HG03045 (cell line): ENCODE measurements around the gene MS4A12.
"Not testable (repeated sequence)": the region's sequence is repeated elsewhere in the genome, so short reads cannot be mapped to it uniquely, and the experiment has no call there.

Source experiments
- ATAC-seq: cut with Tn5 transposase; IDR thresholded peaks from one replicate; pipeline ENCODE4 v1.9.1; 2021; ENCODE audit warnings: mild to moderate bottlenecking, moderate library complexity; ENCODE audit not compliant: unreplicated experiment

The MS4A12 gene

DNA sequence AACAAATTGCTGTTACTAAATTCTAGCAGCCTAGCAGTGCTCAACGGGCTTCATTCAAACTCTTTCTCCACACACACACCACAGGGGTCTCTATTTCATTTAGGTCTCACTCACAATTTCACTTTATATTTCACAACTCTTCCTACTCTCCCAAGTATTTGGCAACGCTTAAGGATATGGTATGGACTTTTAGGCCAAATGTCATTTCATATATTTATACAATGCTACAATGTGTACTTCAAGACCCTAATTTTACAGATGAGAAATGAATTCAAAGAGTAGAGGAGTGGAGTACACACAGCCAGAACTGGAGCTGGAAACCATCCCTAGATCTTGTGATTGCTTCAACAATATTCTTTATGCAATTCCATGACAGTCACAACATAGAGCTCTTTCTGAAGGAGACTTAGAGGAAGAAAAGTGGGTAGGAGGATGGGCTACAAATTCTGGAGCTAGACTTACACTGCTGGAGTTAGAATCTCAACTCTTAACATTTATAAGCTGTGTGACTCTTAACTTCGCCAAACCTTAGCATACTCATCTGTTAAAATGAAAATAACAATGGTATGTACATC, 20.2 kb downstream of the MS4A12 start:
- no peak for ATAC-seq

DNA sequence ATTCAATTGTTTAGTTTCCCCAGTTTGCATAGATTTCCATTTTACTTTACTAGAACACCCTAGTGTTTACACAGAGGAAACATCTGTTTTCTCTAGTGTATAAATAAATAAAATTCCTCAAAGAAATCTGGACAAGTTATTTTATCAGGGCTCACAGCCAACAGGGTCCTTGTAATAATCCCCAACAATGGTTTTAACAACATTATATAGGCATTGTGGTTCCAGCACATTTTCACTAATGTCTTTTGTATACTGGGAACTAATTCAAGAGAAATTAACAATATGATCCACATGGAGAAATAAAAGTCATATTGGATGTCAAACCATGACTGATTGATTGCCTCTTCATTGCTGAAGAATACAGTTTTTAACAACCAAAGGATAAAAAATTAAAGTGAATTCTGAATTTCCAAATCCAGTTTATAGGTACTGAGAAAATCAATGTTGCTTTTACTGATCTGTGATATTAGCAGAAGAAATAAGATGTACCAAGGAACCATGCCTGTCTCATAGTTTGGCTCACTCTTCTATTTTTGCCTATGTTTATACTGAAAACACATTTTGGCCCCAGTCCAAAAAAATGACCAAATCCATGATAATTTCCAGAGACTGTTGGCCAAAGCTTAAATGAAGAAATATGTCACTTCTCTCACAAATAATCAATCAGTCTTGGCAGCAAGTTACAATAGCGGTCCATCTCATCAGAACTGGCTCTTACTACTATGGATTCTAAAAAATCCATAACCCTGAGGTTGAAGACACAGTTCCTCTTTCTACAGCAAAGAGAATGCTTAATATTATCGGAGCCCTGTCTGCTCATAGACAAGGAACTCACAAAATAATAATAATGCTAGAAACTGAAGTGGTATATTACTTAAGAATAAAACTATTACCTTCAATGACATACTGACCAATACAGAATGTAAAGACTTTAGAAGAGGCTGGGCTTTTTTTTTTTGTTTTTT, 21.2 kb downstream of the MS4A12 start:
- ATAC-seq: no peak

DNA sequence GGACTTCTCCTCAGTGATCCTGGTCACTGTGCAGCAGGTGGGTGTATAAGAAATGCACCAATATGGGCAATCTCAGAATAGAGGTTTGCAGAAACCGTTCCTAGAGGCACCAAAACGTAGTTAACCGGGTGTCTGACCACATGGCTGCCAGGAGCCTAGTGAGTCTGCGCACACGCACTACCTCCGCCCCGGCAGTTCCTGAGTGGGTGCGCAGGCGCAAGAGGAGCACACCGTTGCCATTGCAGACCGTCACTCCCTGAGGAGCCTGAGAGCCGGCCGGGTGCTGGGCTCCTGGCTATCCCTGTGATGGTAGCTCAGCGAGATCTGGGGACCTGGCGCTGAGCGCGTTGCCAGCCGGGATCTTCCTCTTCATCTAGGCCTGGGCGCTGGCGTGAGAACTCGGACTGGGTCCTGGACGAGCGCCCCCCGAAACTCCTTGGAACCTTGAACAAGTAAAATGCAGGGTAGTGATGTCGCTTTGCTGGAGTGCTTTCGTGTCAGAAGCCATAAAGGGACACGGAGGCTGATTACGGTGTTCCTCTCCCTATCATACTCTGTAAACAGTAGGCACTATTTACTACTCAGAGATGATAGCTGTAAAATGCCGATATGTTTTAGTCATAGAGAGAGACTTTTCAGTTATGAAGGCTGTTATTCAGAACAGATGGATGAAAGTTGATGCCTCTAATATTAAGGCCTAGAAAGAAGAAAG, 22.7 kb downstream of the MS4A12 start, which contains the start of gene MS4A13:
Gene MS4A13 (plus strand): TSS at position 249 of the 712 bp plus-strand sequence. CDS start 2,692 bp downstream, outside the sequence.
- ATAC-seq: no peak

DNA sequence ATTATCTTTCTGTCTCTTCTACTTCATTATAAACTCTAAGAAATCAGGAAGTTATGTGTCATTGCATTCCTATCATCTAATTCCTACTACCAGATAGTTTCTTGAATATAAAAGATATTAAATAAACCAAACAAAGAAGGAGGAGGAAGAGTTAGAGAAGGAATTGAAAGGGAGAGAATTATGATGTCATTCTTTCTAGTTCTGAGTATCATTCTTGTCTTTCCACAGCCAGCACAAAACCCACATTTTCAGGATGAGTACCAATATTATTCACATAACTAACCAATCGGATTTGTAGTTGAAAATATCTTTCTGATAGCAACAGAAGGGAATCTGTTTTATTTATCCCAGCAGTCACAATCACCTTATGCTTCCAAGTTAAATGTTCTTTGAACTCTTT, 35.9 kb downstream of the MS4A12 start:
- no peak for ATAC-seq

DNA sequence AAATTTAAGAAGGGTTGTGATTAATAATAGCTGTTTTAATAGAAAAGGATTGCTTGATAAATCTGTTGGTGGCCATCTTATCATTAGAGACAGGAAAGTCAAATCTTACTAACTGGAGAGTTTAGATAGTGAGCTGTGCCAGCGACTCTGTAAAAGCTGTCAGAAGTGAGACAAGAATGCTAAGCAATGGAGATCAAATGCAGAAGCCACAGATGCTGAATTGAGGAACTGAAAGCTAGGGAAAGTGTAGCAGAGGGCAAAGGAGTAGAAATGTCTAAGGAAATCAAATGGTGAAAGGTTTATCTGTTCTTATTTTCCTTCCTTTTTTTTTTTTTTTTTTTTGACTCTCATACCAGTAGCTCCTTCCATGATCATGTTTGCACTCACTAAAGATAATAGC, 36.4 kb downstream of the MS4A12 start:
- no peak for ATAC-seq

DNA sequence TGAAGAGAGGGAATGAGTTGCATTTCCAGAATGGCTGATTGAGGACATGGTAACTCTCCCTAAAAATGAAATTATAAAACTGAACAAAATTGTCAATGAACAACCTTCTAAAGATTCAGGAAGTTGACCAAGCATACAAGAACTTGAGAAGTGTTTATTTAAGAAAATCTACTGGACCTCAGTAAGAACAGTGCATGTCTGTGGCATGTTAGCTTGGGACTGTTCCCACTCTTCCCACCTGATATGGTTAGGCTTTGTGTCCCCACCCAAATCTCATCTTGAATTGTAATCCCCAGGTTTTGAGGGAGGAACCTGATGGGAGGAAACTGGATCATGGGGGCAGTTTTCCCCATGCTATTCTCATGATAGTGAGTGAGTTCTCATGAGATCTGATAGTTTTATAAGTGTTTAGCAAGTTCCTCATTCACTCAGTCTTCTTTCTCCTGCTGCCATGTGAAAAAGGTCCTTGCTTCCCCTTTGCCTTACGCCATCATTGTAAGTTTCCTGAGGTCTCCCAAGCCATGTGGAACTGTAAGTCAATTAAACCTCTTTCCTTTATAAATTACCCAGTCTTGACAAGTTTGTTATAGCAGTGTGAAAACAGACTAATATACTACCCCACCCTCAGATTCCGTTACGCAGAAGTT, 38.0 kb downstream of the MS4A12 start:
- no peak for ATAC-seq

DNA sequence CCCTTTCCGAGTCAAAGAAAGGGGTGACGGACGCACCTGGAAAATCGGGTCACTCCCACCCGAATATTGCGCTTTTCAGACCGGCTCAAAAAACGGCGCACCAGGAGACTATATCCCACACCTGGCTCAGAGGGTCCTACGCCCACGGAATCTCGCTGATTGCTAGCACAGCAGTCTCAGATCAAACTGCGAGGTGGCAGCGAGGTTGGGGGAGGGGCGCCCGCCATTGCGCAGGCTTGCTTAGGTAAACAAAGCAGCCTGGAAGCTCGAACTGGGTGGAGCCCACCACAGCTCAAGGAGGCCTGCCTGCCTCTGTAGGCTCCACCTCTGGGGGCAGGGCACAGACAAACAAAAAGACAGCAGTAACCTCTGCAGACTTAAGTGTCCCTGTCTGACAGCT, 39.8 kb downstream of the MS4A12 start:
- not testable (repeated sequence) for ATAC-seq

DNA sequence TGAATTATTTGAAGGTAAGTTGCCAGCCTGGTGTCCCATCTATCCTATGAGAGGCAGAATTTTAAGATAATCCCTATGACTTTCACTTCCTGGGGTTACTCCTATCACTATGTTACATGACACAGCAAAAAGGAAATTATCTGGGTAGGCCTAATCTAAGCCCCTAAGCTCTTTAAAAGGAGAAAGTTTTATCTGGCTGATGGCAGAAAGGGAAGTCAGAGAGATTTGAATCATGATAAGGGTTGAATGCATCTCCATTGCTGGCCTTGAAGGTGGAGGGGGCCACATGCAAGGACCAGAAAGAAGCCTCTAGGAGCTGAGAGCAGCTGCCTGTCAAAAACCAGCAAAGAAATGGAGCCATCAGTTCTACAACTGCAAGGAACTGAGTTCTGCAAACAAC, 46.0 kb downstream of the MS4A12 start:
- ATAC-seq: not testable (repeated sequence)

DNA sequence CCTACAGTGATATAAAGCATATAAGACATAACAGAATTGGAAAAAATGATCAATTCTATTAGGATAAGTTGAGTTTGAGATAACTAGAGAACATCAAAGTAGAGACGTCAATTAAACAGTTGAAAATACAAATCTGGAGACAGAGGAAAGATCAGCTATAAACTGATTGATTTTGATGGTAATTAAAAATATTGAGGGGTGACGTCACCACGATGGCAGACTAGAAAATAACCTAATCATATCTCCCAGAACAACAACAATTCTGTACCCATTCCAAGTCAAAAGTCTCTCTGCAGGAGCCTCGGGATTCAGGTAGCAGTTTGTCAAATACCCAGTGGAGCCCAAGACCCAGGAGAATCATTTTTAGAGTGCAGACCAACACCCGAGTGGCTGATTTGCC, 51.5 kb downstream of the MS4A12 start:
- no peak for ATAC-seq
